Right ventricle myocardium superior (tissue), 1 donor: ENCODE measurements around the gene TRAPPC6A. TPM values are rescaled to one million over a fixed set of nuclear protein-coding genes. Genes with fewer than 3 reads are reported as not detected.
A peak's percentile ranks its signal among the peaks of the same experiment; 100 is the strongest.

ENCODE experiments used
- ATAC-seq: fragments of 200-7000 bp; cut with Tn5 transposase; one replicate; pipeline ENCODE4 v1.9.1; 2020; ENCODE audit warnings: mild to moderate bottlenecking; ENCODE audit not compliant: poor library complexity
- DNase-seq: peaks from one replicate; pipeline ENCODE4 v3.0.0-alpha.2; 2020
- intact Hi-C: fragments of 100-400 bp; cut with DNase I; formaldehyde crosslinking; loops from one replicate; pipeline ENCODE4 v1.11.2; 2022
- total RNA-seq: library from RNA; stranded (reverse); fragmentation: NEBNext Ultra II Directional; extraction: Animal tissue kit (Norgen Biotek cat#: 25700); gene quantifications from one replicate; pipeline ENCODE4 v1.2.1, GENCODE V29; 2021
- donor health status: DM: no; HTN: yes; CAD: no; lungs with severe emphysema.

The TRAPPC6A gene
- total RNA-seq, 1 donor from 2014 or later: 15.0 TPM

GRCh38 chr19:45189971-45190370, 11.9 kb upstream of the TRAPPC6A start:
- no peak for ATAC-seq
- DNase-seq: no peak
- intact Hi-C loops: no loop called here

- ATAC-seq (peak; percentile 34), DNase-seq (no peak)
- intact Hi-C loops: no loop called here
Observed at GRCh38 chr19:45187421-45188100, 9.5 kb upstream of the TRAPPC6A start.

- intact Hi-C loops: no loop called here
- DNase-seq (no peak), ATAC-seq (no peak)
Observed at GRCh38 chr19:45186509-45187334, 8.7 kb upstream of the TRAPPC6A start.

- intact Hi-C loops: no loop called here
- DNase-seq: no peak
- ATAC-seq: no peak
Observed at GRCh38 chr19:45184115-45184514, 6.1 kb upstream of the TRAPPC6A start.

- intact Hi-C loops: no loop called here
- ATAC-seq (no peak), DNase-seq (no peak)
Observed at GRCh38 chr19:45182758-45183157, 4.7 kb upstream of the TRAPPC6A start.

- ATAC-seq (no peak), DNase-seq (no peak)
- intact Hi-C loops: no loop called here
Observed at GRCh38 chr19:45180936-45181335, 2.9 kb upstream of the TRAPPC6A start.

- no peak for DNase-seq
- no peak for ATAC-seq
- intact Hi-C loops: loop anchor here (5.0 kb wide), 1 partner anchor 88 kb away; the partner anchor contains the start of gene PPP1R37
Observed at GRCh38 chr19:45179892-45180370, 1.9 kb upstream of the TRAPPC6A start.

- no peak for ATAC-seq
- peak; percentile 61 for DNase-seq
- intact Hi-C loops: loop anchor here (5.0 kb wide), 1 partner anchor 87 kb away; the partner anchor contains the start of gene PPP1R37
Observed at GRCh38 chr19:45179072-45179891, 1.2 kb upstream of the TRAPPC6A start.

- intact Hi-C loops: loop anchor here (5.0 kb wide), 1 partner anchor 86 kb away; the partner anchor contains the start of gene PPP1R37
- ATAC-seq (peak; percentile 98), DNase-seq (peak; percentile 100)
Observed at GRCh38 chr19:45178262-45179071, 430 bp upstream of the TRAPPC6A start, which contains the start of gene BLOC1S3. BLOC1S3 (plus strand) TSS chr19:45178784; CDS start chr19:45179297, 513 bp downstream.

GRCh38 chr19:45175515-45176345, 2.3 kb downstream of the TRAPPC6A start:
- intact Hi-C loops: loop anchor here (5.0 kb wide), 1 partner anchor 83 kb away; the partner anchor contains the start of gene PPP1R37
- no peak for ATAC-seq
- DNase-seq: no peak

- intact Hi-C loops: no loop called here
- ATAC-seq (no peak), DNase-seq (peak; percentile 8)
Observed at GRCh38 chr19:45173816-45174215, 4.2 kb downstream of the TRAPPC6A start.

GRCh38 chr19:45172611-45173208, 5.3 kb downstream of the TRAPPC6A start:
- intact Hi-C loops: no loop called here
- DNase-seq (peak; percentile 24), ATAC-seq (no peak)

GRCh38 chr19:45172173-45172572, 5.9 kb downstream of the TRAPPC6A start:
- peak; percentile 42 for DNase-seq
- peak; percentile 8 for ATAC-seq
- intact Hi-C loops: no loop called here

- ATAC-seq (no peak), DNase-seq (peak; percentile 40)
- intact Hi-C loops: no loop called here
Observed at GRCh38 chr19:45171211-45171623, 6.8 kb downstream of the TRAPPC6A start.

- ATAC-seq: no peak
- intact Hi-C loops: no loop called here
Observed at GRCh38 chr19:45170146-45171106, 7.6 kb downstream of the TRAPPC6A start.

GRCh38 chr19:45169602-45170001, 8.4 kb downstream of the TRAPPC6A start:
- intact Hi-C loops: no loop called here
- DNase-seq: no peak
- ATAC-seq: no peak

More at GRCh38 chr19:45170146-45171106, 7.6 kb downstream of the TRAPPC6A start:
- DNase-seq: no peak
